Measurements from ENCODE around the gene SBNO2. TPM values are rescaled to one million over a fixed set of nuclear protein-coding genes. Genes with fewer than 3 reads are reported as not detected.

Gene SBNO2
- total RNA-seq, 4 donors from 2014 or later: 26.4 to 71.0 (median 57.8) TPM

- DNase-seq: peak in 2 of 3 donors; percentile 69 to 71
- Histone ChIP-seq H3K9me3 (no peaks in the 10 kb centered on the region), H3K36me3 (peaks cover 0 to 62% (median 0%) of the 10 kb centered on the region in 3 donors), H3K27me3 (no peaks in the 10 kb centered on the region), H3K4me3 (no peak overlapping the region), H3K27ac (no peak overlapping the region), H3K4me1 (peaks cover 0 to 21% (median 0%) of the 10 kb centered on the region in 4 donors)
- peak in 5 of 6 experiments; percentile 17 to 73 (median 51) for TF ChIP-seq CTCF (IDR thresholded peaks at IDR 0.05)
- no peak for TF ChIP-seq POLR2A (IDR thresholded peaks at IDR 0.05)
Measured at GRCh38 chr19:1220976-1221903, 47.2 kb upstream of the SBNO2 start.

- no peaks in the 10 kb centered on the region for H3K9me3 ChIP-seq
- H3K27ac ChIP-seq: no peak overlapping the region
- H3K4me3 ChIP-seq: no peak overlapping the region
- no peak for DNase-seq
- no peaks in the 10 kb centered on the region for H3K27me3 ChIP-seq
- H3K4me1 ChIP-seq: peaks cover 0 to 29% (median 0%) of the 10 kb centered on the region in 4 donors
- TF ChIP-seq CTCF (IDR thresholded peaks at IDR 0.05) (no peak), POLR2A (IDR thresholded peaks at IDR 0.05) (no peak)
- peaks cover 0 to 55% (median 0%) of the 10 kb centered on the region in 3 donors for H3K36me3 ChIP-seq
Measured at GRCh38 chr19:1220477-1220930, 46.4 kb upstream of the SBNO2 start.

GRCh38 chr19:1219786-1220476, 45.9 kb upstream of the SBNO2 start:
- no peak for DNase-seq
- no peak overlapping the region for H3K4me3 ChIP-seq
- no peaks in the 10 kb centered on the region for H3K27me3 ChIP-seq
- no peak overlapping the region for H3K27ac ChIP-seq
- H3K36me3 ChIP-seq: peaks cover 0 to 53% (median 0%) of the 10 kb centered on the region in 3 donors
- TF ChIP-seq CTCF (IDR thresholded peaks at IDR 0.05) (no peak), POLR2A (IDR thresholded peaks at IDR 0.05) (no peak)
- H3K9me3 ChIP-seq: no peaks in the 10 kb centered on the region
- peaks cover 0 to 34% (median under 1%) of the 10 kb centered on the region in 4 donors for H3K4me1 ChIP-seq

DNA sequence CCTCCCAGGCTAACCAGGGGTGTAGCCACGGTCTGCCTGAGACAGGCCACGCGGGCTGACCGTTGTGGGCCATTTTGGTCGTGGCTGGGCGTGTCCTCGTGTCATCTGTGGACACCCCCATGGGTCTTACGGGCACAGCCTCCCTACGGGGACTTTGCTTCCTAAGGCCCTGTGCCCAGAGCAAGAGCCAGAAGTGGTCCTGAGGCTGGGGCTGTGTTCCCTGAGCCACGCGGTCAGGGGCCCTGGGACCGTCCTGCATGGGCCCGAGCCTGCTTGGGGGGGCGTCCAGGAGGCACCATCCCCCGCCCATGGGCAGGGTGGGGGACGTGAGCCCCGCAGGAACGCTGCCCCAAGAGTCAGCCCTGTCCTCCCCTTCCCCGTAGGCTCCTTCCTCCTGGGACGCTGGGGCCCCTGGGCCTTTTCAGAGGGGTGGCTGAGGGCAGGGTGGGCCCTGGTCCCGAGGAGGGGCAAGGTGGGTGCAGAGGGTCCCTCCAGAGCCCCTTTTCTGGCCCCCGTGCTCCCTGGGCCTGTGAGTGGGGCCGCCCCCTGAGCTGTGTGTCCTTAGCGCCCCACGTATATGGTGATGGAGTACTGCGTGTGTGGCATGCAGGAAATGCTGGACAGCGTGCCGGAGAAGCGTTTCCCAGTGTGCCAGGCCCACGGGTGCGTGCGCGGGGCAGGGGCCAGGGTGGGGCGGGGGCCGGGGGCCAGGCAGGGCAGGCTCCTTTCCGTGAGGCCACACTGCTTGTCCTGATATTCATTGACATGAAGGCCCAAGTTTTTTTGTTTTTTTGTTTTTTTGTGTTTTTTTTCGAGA, 44.9 kb upstream of the SBNO2 start:
- Histone ChIP-seq H3K9me3 (no peaks in the 10 kb centered on the region), H3K27ac (peak overlapping the region in 3 of 4 donors; percentile 9 to 67 (median 44)), H3K27me3 (no peaks in the 10 kb centered on the region), H3K4me1 (peaks cover 0 to 44% (median 5%) of the 10 kb centered on the region in 4 donors), H3K4me3 (no peak overlapping the region), H3K36me3 (peaks cover 0 to 44% (median 0%) of the 10 kb centered on the region in 3 donors)
- DNase-seq: no peak
- TF ChIP-seq CTCF (IDR thresholded peaks at IDR 0.05) (no peak), POLR2A (IDR thresholded peaks at IDR 0.05) (no peak)

DNA sequence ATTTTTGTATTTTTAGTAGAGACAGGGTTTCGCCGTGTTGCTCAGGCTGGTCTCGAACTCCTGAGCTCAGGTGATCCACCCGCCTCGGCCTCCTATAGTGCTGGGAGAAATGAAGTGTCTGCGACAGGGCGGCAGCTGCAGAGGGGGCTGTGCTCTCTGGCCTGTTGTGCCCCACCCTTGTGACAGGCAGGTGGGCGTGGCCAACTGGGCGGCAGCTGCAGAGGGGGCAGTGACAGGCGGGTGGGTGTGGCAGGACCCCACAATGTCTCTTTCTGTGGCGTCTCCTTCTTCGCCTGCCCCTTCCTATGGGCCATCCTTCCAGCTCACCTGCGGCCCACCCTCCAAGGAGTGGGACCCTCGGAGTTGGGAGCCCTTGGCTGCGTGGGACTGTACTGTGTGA, 43.3 kb upstream of the SBNO2 start:
- Histone ChIP-seq H3K9me3 (no peaks in the 10 kb centered on the region), H3K4me1 (peaks cover 0 to 54% (median 9%) of the 10 kb centered on the region in 4 donors), H3K36me3 (peaks cover 0 to 28% (median 0%) of the 10 kb centered on the region in 3 donors), H3K27me3 (no peaks in the 10 kb centered on the region), H3K27ac (peak overlapping the region in 1 of 4 donors; percentile 13), H3K4me3 (no peak overlapping the region)
- TF ChIP-seq CTCF (IDR thresholded peaks at IDR 0.05) (no peak), POLR2A (IDR thresholded peaks at IDR 0.05) (no peak)
- no peak for DNase-seq

Measured in Peyer's patch (tissue), 4 donors.